Natural killer cell (primary cell): ENCODE data around the gene HOXC6. TPM values are rescaled to one million over a fixed set of nuclear protein-coding genes. Genes with fewer than 3 reads are reported as not detected.
A peak's percentile ranks its signal among the peaks of the same experiment; 100 is the strongest.

Experiments
- ATAC-seq, 3 donors: fragments of 150-1000 bp in 2 of 3; fragments of 200-7000 bp in 1 of 3; cut with Tn5 transposase; 1 replicate in 1 of 3; 2 replicates in 2 of 3; pipeline ENCODE4 v1.10.0; 2021; ENCODE audit warnings: mild to moderate bottlenecking in 2 of 3, moderate library complexity in 2 of 3
- DNase-seq, 2 donors: peaks; one replicate each; pipeline versions ENCODE4 v3.0.0 to v3.0.0-alpha.2; 2013 to 2021; ENCODE audit warnings: mixed read lengths in 1 of 2
- H3K27ac ChIP-seq: one replicate; pipeline ENCODE4 v1.5.1; 2013; ENCODE audit warnings: mild to moderate bottlenecking, low read length
- H3K27me3 ChIP-seq: one replicate; pipeline ENCODE4 v1.6.1; 2013; ENCODE audit warnings: low read length; ENCODE audit not compliant: control insufficient read depth, insufficient read depth
- H3K36me3 ChIP-seq: one replicate; pipeline ENCODE4 v1.6.1; 2013; ENCODE audit warnings: low read length; ENCODE audit not compliant: control insufficient read depth, insufficient read depth
- H3K4me1 ChIP-seq: one replicate; pipeline ENCODE4 v1.6.1; 2013; ENCODE audit warnings: low read length; ENCODE audit not compliant: control insufficient read depth, insufficient read depth
- H3K4me3 ChIP-seq: one replicate; pipeline ENCODE4 v1.5.1; 2013; ENCODE audit warnings: low read length
- H3K9me3 ChIP-seq: one replicate; pipeline ENCODE4 v1.6.1; 2013; ENCODE audit warnings: low read length; ENCODE audit not compliant: control insufficient read depth, insufficient read depth
- H3K27ac Mint-ChIP-seq, 2 donors: one replicate each; pipeline ENCODE4 v1.8.0; 2022; ENCODE audit warnings: mild to moderate bottlenecking in 2 of 2, mixed read lengths in 2 of 2, moderate library complexity in 1 of 2
- H3K27me3 Mint-ChIP-seq, 2 donors: one replicate each; pipeline ENCODE4 v1.8.0; 2022; ENCODE audit warnings: low read depth in 2 of 2, mixed read lengths in 2 of 2
- H3K36me3 Mint-ChIP-seq: one replicate; pipeline ENCODE4 v1.8.0; 2022; ENCODE audit warnings: mixed read lengths
- H3K4me1 Mint-ChIP-seq, 2 donors: one replicate each; pipeline ENCODE4 v1.8.0; 2022; ENCODE audit warnings: mixed read lengths in 2 of 2
- H3K4me3 Mint-ChIP-seq: one replicate; pipeline ENCODE4 v1.8.0; 2022; ENCODE audit warnings: mild to moderate bottlenecking, moderate library complexity, mixed read lengths
- H3K9me3 Mint-ChIP-seq, 2 donors: one replicate each; pipeline ENCODE4 v1.8.0; 2022; ENCODE audit warnings: mixed read lengths in 2 of 2
- CTCF ChIP-seq: fragments of 200-600 bp; IDR thresholded peaks from one replicate; pipeline ENCODE4 v1.8.0; 2022; ENCODE audit warnings: antibody characterized with exemption
- WGBS: methylation state at CpG from one replicate; pipeline ENCODE4 v1.1.7; 2013; ENCODE audit warnings: missing lambda C conversion rate; ENCODE audit not compliant: insufficient coverage; 5-methylcytosine and 5-hydroxymethylcytosine counted together
- intact Hi-C: fragments of 100-400 bp; cut with micrococcal nuclease; formaldehyde crosslinking; loops from one replicate; pipeline ENCODE4 v1.14.2; 2022
- total RNA-seq, 4 donors: library from RNA; stranded (reverse); fragments of 120-200 nt in 1 of 4; gene quantifications; one replicate each; pipeline versions ENCODE4 v1.2.3 to v1.2.4, GENCODE V29; 2013 to 2022

HOXC6 gene
- total RNA-seq, 3 donors from 2014 or later (not counting 1 experiment from before 2014, with no cell fraction given), result not detected

GRCh38 chr12:54051026-54051842 lies 23.0 kb downstream of the HOXC6 start:
- peak overlapping the region in 1 of 2 donors; percentile 71 for H3K27ac Mint-ChIP-seq
- peaks cover 75 to 76% of the 10 kb centered on the region in 2 donors for H3K27me3 Mint-ChIP-seq
- intact Hi-C loops, result no loop called here
- H3K9me3 ChIP-seq, result no peaks in the 10 kb centered on the region
- peaks cover 73% of the 10 kb centered on the region for H3K27me3 ChIP-seq
- H3K4me3 Mint-ChIP-seq, result peak overlapping the region; percentile 54
- peaks cover 57% of the 10 kb centered on the region for H3K4me1 ChIP-seq
- no peak overlapping the region for H3K4me3 ChIP-seq
- H3K9me3 Mint-ChIP-seq, result no peaks in the 10 kb centered on the region
- peaks cover 36 to 55% of the 10 kb centered on the region in 2 donors for H3K4me1 Mint-ChIP-seq
- H3K36me3 Mint-ChIP-seq, result no peaks in the 10 kb centered on the region
- H3K36me3 ChIP-seq, result no peaks in the 10 kb centered on the region
- TF ChIP-seq CTCF, result no peak
- no peak for DNase-seq
- no peak overlapping the region for H3K27ac ChIP-seq
- no peak for ATAC-seq
- 33% methylated on average over 10 of the region's 12 CpGs for WGBS

GRCh38 chr12:54051874-54052437 lies 23.7 kb downstream of the HOXC6 start:
- TF ChIP-seq CTCF, result no peak
- ATAC-seq (no peak), DNase-seq (peak in 1 of 2 donors; percentile 20)
- H3K4me1 ChIP-seq, result peaks cover 53% of the 10 kb centered on the region
- no peaks in the 10 kb centered on the region for H3K36me3 Mint-ChIP-seq
- H3K27me3 ChIP-seq, result peaks cover 66% of the 10 kb centered on the region
- peak overlapping the region; percentile 76 for H3K4me3 Mint-ChIP-seq
- H3K27me3 Mint-ChIP-seq, result peaks cover 71 to 74% of the 10 kb centered on the region in 2 donors
- H3K4me3 ChIP-seq, result no peak overlapping the region
- peak overlapping the region; percentile 95 for H3K27ac ChIP-seq
- no peaks in the 10 kb centered on the region for H3K9me3 ChIP-seq
- WGBS, result 33% methylated on average over 23 of the region's 24 CpGs
- peak overlapping the region in 1 of 2 donors; percentile 71 for H3K27ac Mint-ChIP-seq
- intact Hi-C loops, result no loop called here
- H3K4me1 Mint-ChIP-seq, result peaks cover 36 to 51% of the 10 kb centered on the region in 2 donors
- H3K36me3 ChIP-seq, result no peaks in the 10 kb centered on the region
- H3K9me3 Mint-ChIP-seq, result no peaks in the 10 kb centered on the region

DNA sequence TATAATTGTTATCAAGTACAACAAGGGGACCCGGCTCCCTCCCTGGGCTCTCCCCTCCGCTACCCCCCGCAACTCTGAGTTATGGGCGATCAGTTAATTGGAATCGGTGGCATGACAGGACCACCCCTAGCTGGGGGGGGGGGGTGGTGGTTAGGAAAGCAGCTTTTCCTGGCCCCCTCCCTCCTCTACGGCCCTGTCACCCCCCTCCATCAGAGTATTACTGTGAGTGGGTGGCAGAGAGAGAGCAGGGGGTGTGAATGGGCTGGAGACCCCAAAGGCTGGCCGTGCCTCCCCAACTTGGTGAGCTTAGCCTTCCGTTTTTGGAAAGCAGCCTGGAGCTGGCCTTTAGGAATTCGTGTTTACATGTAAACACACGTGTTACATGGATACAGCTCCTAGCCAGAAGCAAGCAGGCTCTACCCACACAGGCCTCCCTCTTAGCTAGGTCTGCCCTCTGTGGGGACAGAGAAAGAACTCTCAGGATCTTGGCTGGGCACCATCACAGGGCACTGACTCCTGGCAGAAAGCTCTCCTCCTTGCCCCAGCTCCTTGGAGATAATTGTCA lies 24.3 kb downstream of the HOXC6 start:
- peaks cover 36 to 48% of the 10 kb centered on the region in 2 donors for H3K4me1 Mint-ChIP-seq
- no peaks in the 10 kb centered on the region for H3K9me3 Mint-ChIP-seq
- peak in 2 of 3 donors; percentile 3 to 6 for ATAC-seq
- no peaks in the 10 kb centered on the region for H3K36me3 Mint-ChIP-seq
- peak overlapping the region; percentile 76 for H3K4me3 Mint-ChIP-seq
- H3K4me3 ChIP-seq, result peak overlapping the region; percentile 83
- DNase-seq, result no peak
- H3K27me3 ChIP-seq, result peaks cover 66% of the 10 kb centered on the region
- no peaks in the 10 kb centered on the region for H3K36me3 ChIP-seq
- intact Hi-C loops, result no loop called here
- H3K9me3 ChIP-seq, result no peaks in the 10 kb centered on the region
- H3K27ac ChIP-seq, result peak overlapping the region; percentile 95
- H3K4me1 ChIP-seq, result peaks cover 48% of the 10 kb centered on the region
- peaks cover 69 to 74% of the 10 kb centered on the region in 2 donors for H3K27me3 Mint-ChIP-seq
- 28% methylated on average over 5 of the region's 10 CpGs for WGBS
- H3K27ac Mint-ChIP-seq, result peak overlapping the region; percentile 63 to 71
- TF ChIP-seq CTCF, result no peak
